Measurements from ENCODE around the gene METTL13. TPM values are rescaled to one million over a fixed set of nuclear protein-coding genes. Genes with fewer than 3 reads are reported as not detected.

Gene METTL13
- total RNA-seq, 1 donor from 2014 or later, result 33.7 TPM

DNA sequence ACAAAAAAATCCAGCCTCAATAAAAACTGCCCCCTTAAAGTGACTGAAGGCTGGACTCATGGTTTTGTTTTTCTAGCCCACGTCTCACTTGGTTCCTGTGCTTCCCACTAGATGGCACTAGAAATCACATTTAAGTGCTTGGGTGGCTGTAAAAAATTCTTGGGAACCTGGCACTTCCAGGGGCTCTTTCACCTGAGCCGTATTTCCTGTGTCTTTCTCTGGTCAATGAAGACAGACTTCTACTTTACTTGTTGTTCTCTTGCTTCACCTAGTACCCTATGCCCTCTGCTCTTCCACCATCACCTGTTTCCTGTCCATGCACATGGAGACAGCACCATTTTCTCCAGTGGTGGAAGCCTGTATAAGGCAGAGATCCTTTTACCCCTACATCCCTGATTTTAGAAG is 20.0 kb downstream of the METTL13 start:
- DNase-seq (ENCODE audit: extremely low read depth, low read depth, low spot score), result no peak

DNA sequence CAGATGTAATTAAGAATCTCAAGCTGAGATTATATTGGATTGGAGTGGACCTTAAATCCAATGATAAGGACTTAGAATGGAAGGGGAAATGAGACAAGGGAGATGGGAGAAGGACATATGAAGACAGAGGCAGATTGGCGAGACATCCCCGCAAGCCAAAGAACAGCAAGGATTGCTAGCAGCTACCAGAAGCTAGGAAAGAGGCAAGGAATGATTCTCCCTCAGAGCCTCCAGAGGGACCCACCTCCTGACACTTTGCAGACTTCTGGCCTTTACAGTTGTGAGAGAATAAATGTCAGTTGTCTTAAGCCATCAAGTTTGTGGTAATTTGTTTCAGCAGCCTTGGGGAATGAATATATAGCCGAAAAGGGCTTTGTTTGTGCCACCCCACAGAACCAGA is 20.7 kb downstream of the METTL13 start:
- no peak for DNase-seq (ENCODE audit: extremely low read depth, low read depth, low spot score)

DNA sequence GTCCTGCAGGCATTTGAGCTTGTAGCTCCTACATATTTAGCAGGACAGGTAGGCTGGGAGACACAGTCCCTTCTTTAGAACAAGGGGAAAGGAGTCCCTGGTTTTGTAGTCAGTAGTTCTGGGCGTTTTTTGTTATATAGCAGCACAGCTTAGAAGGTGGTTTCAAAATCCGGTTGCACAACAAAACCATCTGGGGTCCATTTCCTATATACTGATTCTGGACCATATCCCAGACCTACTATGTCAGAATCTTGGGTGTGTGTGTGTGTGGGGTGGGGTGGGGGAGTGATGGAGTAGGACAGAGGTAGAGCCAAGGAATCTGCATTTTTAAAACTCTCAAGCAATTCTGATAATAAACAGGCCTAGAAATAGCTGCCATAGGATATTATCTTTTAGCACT is 21.6 kb downstream of the METTL13 start:
- DNase-seq (ENCODE audit: extremely low read depth, low read depth, low spot score), result no peak

DNA sequence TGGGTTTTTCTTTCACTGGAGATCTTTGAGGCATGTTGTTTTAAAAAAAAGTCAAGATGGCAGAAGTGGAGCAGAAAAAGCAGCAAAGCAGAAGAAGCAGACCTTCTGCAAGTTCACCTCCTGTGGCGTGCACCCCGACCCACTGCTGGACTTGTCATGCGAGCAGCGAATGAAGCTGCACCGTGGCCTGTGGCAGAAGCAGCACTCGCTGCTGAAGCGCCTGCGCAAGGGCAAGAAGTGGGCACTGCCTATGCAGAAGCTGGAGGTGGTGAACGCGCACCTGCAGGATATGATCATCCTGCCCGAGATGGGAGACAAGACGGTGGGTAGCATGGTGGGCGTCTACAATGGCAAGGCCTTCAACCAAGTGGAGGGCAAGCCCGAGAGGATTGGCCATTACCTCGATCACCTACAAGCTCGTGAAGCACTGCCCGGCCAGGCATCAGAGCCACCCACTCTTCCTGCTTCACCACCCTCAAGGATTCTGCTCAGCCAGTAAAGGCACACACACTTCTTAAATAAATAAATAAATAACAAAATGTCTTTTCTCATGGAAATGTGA is 22.1 kb downstream of the METTL13 start:
- no peak for DNase-seq (ENCODE audit: extremely low read depth, low read depth, low spot score)

DNA sequence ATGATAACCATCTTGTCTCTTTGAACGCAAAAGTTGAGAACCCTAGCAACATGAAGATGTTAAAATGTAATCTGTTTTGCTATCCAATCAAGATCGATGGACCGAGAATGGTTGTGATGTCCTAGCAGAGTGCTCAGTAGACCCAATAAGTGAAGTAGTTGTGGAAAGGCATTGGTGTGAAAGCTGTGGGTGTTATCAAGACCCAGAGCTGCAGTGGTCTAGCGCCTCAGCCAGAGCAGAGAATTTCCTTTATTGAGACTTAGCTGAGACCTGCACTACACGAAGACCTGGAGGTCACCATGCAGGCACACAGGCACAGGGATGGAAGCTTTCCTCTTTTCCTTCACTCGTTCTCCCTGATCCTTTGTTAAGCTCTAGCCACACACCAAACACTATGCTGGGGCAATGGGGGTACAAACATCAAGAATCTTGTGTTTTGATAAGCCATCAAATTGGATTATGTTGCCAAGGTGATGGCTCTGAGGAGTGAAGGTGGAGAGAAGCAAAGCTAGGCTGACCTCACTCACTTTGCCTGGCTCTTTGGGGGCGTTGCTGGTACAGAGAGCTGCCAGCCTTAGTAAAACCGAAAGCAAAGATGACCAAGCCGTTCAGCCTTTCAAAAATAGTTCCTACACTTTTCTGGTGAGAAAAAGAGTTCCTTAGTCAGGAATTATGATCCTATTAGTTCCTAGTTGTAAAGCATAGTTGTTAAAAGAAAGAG is 24.1 kb downstream of the METTL13 start:
- no peak for DNase-seq (ENCODE audit: extremely low read depth, low read depth, low spot score)

DNA sequence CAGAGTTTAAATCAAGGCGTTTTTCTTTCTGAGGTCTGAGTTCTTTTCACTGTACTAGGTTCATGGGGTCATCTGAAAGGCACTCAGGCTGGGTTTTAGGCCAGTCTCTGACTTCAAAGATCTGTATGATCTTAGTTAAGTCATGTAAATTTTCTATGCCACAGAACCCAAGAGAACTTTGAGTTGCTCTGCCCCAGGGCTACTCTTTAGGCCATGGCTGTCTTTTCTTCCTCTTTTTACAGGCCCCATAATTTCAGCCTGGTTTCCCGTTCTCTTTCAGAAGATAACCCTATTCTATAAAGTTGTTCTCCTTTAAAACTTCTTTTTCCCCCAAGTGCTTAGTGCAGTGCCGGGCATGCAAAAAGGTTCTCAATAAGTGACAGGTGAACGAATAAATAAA is 26.1 kb downstream of the METTL13 start:
- no peak for DNase-seq (ENCODE audit: extremely low read depth, low read depth, low spot score)

DNA sequence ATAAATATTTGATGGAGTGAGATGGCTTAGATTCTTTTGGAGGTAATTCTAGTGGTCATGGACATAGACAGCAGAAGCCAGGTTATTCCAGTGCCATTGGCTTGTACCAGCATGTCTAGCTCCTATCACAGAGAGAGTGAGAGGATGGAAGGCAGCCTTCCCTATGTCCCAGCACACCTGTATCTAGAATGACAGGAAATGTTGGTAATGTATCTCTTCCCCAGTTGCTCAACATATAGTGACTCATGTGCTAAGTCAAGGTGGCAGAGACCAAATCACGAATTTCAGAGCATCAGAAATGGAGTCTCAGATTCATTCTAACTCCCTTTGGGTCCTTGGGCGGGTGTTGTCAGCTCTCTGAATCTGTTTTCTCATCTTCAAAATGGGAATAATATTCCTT is 28.4 kb downstream of the METTL13 start:
- no peak for DNase-seq (ENCODE audit: extremely low read depth, low read depth, low spot score)

DNA sequence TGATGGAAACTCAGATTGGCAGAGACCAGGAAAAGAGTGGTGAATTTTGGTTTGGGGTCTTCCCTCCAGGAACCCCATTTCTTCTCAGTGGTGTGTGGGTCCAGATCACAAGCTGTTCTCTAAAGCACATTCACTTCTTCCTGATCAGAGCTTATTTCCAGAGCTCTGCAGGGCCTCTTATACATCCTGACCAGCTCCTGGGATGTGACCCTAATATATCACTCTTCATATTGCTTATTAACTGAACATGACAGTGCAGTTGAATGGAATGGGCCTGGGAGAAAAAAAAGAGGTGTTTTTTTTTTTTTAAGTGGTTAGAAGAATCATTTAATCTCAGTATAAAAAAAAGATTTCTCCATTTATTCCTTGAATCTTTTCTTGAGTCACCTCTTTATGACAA is 30.2 kb downstream of the METTL13 start:
- no peak for DNase-seq (ENCODE audit: extremely low read depth, low read depth, low spot score)

DNA sequence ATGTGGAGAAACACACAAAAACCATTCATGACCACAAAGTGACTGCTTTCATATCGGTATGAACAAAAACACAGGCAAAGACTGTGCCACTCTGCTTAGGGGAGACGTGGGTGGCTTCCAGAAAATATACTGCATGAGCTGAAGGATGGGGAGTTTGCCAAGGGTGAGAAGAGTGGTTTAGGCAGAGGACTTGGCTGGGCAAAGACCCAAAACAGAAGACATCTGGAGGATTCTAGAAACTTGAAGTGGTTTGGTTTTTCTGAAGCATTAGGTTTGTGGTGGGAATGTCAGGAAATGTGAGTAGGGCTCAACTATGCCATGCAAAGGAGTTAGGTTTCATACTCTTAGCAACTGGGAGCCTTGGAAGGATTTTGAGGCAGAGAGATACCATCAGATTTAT is 33.2 kb downstream of the METTL13 start:
- DNase-seq (ENCODE audit: extremely low read depth, low read depth, low spot score), result no peak

DNA sequence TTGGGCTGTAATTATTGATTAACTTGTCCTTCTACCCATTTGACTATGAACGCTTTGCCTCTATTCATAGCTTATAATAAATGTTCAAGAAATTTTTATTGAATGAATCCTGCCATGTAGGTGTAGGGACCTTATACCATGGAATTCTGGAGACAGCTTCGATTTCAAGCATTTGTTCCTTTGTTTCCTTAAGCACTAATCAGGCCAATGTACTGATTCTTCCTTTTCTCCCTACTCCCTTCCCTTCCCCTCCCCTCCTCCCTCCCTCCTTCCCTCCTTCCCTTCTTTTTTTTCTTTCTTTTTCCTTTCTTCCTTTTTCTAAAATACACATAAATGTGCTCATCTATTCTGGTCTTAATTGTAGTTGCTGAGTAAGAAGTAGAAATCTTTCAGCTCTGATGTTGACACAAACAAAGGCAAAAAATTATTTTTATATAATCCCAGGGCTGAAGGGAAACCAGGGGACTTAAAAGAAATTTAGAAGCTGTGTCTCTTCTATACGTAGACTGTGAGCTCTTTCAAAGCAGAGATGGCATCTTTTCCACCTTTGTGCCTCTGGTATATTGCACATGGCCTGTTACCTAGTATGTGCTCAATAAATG is 34.9 kb downstream of the METTL13 start:
- DNase-seq (ENCODE audit: extremely low read depth, low read depth, low spot score), result no peak

DNA sequence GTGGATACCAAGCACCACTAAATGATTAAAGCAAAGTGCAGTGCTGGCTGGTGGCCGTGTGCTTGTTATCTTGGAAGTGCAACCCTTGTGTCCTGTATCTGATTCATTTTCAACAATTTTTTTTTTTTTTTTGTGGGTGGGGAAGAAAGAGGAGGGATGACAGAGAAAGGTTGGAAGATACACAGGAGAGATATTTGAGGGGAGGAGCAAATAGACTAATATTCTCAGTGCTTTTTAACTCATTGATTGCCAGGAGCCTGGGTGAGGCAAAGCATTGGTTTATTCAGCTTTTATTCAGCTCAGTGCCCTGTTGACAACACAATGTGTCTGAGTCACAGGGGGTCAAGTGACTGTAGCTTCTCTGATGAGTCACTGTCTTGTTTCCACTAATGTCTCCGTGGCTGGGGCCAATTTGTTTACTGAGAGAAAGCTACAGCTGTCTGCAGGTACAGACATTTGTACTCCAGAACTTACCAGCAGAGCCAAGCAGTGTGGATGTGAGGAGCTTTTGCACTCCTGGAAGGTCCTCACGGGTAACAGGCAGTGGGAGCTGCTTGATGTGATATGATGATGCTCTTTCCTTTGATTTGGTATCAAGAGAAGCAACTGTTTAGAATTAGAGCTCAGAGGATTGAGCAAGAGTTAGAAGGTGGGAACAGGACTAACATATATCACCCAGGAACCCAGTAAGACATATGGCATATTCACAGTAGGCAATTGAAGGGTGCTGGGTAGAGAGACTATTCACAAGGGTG is 36.2 kb downstream of the METTL13 start:
- DNase-seq (ENCODE audit: extremely low read depth, low read depth, low spot score), result peak; percentile 34

DNA sequence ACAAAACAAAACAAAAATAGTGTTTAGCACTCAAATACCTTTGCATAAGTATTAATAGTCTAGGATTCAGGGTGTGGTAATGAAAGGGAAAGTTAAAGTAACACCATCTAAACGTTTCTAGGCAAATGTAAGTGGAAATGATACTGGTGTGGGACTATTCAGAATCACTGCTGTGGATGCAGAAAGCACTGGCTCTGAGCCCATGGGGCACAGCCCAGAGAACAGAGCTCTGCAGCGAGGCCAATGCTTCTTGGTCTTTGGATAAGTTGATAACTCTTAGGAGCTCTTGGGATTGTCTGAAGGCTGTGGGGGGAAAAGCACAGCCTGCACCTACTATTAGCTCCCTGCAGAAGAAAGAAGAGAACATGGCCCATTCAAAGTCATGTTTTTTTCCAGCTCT is 38.5 kb downstream of the METTL13 start:
- no peak for DNase-seq (ENCODE audit: extremely low read depth, low read depth, low spot score)

DNA sequence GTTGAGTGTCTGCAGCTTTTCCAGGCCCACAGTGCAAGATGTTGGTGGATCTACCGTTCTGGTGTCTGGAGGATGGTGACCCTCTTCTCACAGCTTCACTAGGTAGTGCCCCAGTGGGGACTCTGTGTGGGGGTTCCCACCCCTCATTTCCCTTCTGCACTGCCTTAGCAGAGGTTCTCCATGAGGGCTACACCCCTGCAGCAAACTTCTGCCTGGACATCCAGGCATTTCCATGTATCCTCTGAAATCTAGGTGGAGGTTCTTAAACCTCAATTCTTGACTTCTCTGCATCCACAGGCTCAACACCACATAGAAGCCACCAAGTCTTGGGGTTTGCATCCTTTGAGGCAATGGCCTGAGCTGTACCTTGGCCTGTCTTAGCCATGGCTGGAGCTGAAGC is 45.5 kb downstream of the METTL13 start:
- no peak for DNase-seq (ENCODE audit: extremely low read depth, low read depth, low spot score)

DNA sequence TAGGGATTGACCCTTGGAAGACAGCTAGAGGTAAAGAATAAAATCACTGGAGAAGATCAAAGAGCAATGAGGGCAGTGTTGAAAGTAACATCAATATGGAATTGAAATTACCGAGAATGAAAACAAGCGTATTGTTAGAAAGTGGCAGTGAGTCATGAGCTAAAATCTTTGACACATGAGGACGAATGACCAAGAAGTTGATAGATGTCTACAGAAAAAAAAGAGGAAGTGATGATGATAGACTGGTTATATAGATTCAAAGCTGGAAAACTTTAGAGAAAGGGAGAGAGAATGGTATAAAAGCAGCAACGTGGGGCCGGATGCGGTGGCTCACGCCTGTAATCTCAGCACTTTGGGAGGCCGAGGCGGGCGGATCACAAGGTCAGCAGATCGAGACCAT is 47.3 kb downstream of the METTL13 start:
- no peak for DNase-seq (ENCODE audit: extremely low read depth, low read depth, low spot score)

DNA sequence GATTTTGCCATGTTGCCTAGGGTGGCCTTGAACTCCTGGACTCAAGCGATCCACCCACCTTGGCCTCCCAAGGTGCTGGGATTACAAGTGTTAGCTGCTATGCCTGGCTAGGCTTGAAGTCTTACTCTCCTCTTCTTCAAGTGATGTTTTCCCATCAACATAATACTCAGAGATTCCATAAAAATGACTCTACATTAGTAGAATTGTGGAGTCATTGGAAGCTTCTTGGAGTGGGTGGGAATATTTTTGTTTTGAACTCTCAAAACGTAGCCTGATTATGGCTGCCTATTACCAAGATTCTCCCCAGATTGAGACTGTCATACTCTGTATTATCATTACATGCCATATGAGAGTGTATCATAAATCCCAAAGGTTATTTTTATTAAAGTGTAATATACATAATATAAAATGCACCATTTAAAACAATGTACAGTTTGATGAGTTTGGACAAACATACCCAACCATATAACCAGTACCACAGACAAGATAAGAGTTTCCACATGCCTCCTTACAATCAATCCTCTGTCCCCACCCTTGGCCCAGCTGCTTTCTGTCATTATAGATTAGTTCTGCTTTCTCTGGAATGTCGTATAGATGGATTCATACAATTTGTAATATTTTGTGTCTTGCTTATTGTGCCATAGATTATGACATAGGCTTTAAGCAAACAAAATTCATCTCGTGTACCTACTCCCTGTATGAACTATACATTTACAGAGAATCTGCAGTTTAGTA is 51.8 kb downstream of the METTL13 start:
- no peak for DNase-seq (ENCODE audit: extremely low read depth, low read depth, low spot score)

DNA sequence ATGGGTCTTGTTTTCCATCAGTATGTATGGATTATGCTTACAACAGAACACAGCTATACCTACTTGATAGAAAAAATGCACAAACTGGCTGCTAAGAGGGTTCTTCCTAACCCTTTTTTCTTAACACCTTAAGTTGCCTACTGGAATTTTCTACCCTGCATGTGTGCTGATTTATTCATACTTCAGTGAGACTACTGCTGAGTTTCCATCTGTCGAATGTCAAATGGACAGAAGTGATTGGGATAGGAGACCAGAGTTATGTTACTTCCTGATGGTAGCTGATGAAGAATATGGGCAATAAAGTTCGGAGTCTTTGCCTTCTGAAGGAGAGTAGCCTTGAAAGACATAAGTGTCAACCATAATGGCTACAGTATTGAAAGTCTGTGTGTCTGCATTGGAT is 53.4 kb downstream of the METTL13 start:
- no peak for DNase-seq (ENCODE audit: extremely low read depth, low read depth, low spot score)

DNA sequence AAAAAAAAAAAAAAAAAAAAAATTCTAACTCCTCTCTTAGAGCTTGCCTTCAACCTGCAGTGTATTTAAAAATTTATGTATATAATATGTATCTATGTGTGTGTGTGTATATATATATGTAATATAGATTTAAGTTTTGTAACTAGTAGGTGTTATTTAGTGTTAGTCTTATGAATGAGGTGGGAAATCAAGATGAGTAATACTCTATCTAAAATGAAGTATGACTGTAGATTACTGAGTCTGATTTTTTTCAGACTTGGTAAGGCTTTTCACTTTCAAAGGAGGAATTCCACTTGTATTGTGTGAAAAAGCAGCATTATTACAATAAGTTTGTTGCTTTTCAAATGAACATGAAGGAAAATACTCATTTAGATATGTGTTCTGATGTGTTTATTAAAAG is 54.4 kb downstream of the METTL13 start:
- DNase-seq (ENCODE audit: extremely low read depth, low read depth, low spot score), result no peak

DNA sequence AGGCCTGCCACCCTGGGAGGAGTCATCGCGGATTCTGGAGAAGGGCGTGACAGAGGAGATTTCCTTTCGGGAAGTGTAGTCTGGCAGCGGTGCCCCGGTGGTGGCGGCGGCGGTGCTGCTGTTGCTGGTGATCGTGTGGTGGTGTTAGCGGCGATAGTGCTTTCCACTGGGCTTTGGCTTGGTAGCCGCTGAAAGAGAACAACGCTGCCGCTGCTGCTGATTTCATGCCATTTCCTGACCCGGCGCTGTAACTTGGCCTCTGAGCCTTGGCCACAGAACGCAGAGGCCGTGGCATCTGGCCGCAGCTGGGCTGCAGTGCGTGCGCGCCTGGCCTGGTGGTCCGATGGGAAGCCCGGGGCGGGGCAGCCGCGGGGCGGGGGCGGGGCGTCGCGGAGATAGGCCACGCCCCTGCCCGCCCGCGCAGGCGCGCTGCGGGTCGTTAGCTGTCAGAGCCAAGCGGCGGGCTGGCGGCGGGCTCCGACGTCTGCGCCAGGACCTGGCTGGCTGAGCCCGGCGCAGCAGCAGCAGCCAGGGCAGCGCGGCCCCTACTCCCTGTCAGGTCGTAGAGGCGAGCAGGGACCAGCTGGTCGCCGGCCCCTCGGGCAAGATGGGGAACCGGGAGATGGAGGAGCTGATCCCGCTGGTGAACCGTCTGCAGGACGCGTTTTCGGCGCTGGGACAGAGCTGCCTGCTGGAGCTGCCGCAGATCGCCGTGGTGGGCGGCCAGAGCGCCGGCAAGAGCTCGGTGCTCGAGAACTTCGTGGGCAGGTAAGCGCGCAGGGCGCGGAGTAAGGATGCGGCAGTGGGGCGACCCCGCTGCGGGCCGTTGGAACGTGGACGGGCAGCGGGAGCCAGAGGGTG is 59.8 kb downstream of the METTL13 start, which contains the start of gene DNM3:
Gene DNM3 (plus strand): TSS at position 449 of the 861 bp plus-strand sequence. CDS start 159 bp downstream, at position 608.
- DNase-seq (ENCODE audit: extremely low read depth, low read depth, low spot score), result peak; percentile 14

DNA sequence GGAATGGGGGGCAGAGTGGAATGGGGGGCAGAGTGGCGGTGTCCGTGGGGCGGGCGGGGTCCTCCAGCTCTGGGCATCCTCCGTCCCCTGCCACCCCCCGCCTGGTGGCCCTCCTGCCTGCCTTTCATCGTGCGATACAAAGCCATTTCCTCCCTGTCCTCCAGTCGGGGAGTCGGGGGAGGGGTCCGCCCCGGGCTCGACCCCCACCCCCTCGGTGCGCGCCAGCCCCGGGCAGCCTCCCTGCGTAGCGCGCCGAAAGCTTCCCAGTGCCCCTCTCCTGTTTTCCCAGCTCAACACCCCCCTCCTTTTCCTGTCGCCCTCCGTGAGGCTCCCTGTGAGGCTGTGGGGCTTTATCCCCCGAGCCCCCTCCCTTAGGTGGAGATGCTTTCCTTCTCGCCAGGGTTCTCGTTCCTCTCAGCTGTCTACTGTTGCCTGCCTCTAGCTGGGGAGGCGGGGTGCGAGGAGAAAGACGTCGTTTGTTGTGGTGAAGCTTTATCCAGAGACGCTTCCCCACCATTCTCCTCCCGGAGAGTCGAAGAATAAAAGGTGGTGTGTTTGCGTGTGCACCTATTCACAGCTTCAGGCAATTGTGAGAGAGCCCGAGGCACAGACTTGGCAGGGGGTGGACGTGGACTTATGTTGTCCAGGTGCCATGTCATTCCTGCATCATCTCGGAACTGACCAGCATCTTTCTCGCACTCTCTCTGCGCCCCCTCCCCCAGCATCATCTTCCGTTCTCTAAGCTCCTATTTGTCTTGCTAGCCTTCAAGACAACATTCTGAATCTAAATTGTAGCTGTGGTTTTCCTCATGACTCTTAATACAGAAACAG is 60.7 kb downstream of the METTL13 start:
- no peak for DNase-seq (ENCODE audit: extremely low read depth, low read depth, low spot score)

Data from glomerular endothelial cell (primary cell).